G401 (cell line): ENCODE results near the gene ANXA3. TPM values are rescaled to one million over a fixed set of nuclear protein-coding genes. Genes with fewer than 3 reads are reported as not detected.
"Not testable (repeated sequence)": the region's sequence is repeated elsewhere in the genome, so short reads cannot be mapped to it uniquely, and the experiment has no call there.

Source experiments
- DNase-seq: peaks from one replicate; pipeline ENCODE4 v3.0.0-alpha.2; 2015; ENCODE audit warnings: low spot score
- in situ Hi-C: cut with HindIII; loops from 2 replicates; pipeline ENCODE4 v1.10.0; 2016; ENCODE audit warnings: low sequenced_read_pairs, mixed read lengths
- total RNA-seq: library from RNA; depleted of rRNA; stranded (reverse); fragments of >200 nt; shearing (Covaris generic); gene quantifications from 2 replicates; pipeline ENCODE4 v1.2.3, GENCODE V29; 2014

ANXA3 gene
- total RNA-seq, 1 experiment from 2014 or later = not detected

DNA sequence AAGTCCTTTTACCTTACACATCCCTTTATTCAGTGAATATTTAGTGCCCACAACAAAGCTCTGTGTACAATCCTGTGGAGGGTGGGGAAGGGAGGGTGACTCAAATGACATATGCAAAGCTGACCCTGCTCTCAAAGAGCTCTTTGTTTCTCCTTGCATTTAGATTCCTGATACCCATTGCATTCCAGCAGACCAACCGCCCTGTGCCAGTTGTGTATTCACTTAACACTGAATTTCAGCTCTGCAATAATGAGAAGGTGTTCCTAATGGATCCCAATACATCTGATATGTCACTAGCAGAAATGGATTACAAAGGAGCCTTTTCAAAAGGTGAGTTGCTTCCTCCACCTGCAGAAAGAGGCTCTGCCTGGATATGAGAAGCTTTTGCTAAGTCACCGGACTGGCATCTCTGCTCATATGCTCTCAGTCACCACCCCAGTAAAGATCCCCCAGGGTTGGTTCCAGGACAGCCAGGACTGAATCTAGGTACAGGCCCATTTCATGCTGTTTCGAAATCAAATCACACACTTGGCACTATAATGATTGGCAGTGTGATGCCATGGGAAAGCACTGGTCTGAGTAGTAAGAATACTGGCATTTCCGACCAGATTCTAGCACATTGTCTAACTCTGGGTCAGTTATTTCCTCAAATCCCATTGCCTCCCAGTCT, 17.1 kb upstream of the ANXA3 start:
- DNase-seq = no peak
- in situ Hi-C loops = no loop called here

DNA sequence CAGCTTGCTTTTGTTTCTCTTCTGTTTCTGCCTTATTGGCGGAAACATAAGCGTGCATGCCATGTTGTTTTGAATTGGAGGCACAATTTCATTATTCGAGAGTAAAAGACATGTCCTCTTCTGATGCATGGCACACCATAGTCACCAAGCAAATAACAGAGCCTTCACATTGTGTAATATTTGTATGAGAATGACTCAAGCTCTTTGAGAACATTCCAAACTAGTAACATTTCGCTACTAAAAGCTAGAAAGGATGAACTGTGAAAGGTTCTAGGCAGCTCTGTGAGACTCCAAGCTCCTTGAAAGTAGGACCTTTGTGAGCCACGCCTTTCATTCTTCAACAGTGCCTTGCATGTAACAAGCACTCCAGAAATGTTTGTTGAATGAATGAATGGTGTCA, 9.2 kb upstream of the ANXA3 start:
- no peak for DNase-seq
- in situ Hi-C loops = no loop called here

DNA sequence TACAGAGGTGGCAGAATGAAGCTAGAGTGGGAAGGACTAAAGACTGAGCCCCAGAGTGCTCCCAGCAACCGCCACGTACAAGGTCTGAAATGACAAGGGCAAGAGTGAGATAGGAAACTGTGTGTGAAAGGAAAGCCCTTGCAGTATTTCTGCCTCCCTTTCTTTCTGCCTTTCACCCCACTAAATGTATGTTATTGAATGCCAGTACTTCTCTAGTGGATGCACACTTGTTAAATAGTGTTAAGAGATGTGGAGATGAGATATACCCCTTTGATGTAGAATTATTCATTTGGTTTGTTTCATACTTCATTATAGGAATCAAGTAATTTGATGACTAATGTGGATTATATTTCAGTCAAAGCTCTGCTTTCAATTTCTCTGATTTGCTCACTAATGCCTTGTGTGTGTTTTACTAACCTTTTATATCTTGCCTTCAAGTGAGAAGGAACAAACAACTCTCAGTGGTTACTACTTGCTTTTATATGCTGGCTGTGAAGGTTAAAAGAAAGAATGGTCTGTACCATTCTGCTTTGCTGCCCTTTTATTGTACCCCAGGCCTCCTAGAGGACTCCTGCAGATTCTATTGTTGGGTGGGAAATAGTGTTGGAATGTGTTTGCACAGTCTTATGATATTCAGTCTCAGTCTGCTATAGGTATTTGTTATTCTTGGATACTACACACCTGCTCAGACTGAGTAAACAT, 8.0 kb upstream of the ANXA3 start:
- DNase-seq = no peak
- in situ Hi-C loops = no loop called here

DNA sequence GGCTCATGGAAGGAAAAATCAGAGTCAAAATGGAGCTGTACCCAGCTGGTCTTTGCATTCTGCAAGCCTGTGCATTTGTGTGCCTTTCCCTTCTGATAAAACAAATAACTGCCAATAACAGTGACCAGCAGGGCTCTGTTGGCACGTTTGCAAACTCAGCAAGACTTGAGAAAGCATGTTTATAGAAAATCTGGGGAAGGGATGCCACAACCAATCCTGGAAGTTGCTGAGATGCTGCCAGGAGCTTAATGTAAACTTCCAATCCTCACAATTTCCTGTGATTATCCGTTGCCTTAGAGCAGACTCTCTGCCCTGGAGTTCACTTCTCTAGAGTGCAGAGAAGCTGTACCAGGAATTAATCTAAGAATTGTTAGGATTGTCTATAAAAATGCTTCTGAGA, 6.9 kb upstream of the ANXA3 start:
- in situ Hi-C loops = no loop called here
- DNase-seq = no peak

DNA sequence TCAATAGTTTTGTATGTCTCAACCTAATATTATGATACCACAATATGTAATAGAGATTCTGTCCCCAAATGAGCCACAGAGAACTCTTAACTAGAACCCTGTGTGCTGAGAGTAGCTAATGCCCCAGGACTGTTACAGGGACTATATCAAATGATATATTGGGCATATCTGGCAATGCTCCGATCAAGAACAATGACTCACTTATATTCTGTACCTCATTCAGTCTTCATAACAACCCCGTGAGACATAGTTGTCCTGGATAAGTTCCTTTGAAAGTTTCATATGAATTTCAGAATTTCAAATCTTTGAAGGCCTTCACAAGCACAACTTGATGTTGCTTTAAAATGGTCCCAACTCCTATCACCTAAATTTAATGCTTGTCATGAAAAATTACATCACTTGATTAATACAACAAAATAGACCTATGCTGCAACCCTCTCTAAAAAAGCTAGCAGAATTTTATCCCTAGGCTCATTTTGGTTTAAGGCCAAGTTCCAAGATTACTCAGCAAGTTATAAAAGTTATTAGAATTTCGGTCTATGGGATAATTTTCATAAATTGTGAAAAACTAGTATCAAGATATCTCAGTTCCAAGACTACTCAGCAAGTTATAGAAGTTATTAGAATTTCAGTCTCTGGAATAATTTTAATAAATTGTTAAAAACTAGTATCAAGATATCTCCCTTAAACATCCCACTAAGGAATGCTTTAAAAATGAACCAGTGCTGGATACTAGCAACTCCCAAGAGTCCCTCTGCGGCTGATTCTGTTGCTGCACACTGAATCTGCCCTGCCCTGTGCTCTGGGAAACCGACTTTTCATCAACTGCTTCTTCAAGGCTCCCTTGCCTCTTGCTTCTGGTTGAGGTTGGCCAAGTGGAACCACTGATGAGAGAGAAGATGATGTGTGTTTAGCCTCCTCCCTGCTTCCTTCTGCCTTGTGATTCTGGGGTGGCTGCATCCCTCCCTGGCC, 6.0 kb upstream of the ANXA3 start:
- in situ Hi-C loops = no loop called here
- no peak for DNase-seq

DNA sequence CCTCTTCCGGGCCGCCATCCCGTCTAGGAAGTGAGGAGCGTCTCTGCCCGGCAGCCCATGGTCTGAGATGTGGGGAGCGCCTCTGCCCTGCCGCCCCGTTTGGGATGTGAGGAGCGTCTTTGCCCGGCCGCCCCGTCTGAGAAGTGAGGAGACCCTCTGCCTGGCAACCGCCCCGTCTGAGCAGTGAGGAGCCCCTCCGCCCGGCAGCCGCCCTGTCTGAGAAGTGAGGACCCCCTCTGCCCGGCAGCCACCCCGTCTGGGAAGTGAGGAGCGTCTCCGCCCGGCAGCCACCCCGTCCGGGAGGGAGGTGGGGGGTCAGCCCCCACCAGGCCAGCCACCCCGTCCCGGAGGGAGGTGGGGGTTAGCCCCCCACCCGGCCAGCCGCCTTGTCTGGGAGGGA, 3.7 kb upstream of the ANXA3 start:
- in situ Hi-C loops, DNase-seq: not testable (repeated sequence)

DNA sequence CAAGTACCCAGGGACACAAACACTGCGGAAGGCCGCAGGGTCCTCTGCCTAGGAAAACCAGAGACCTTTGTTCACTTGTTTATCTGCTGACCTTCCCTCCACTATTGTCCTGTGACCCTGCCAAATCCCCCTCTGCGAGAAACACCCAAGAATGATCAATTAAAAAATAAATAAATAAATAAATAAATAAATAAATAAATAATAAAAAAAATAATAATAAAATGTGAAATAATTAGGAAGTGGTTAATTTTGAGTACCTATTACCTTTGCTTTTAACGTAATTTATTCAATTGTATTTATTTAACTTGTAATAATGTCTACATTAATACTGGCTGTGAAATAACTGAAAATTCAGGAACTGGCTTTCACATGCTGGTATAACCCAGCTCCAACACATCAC, 2.7 kb upstream of the ANXA3 start:
- in situ Hi-C loops, DNase-seq: not testable (repeated sequence)

DNA sequence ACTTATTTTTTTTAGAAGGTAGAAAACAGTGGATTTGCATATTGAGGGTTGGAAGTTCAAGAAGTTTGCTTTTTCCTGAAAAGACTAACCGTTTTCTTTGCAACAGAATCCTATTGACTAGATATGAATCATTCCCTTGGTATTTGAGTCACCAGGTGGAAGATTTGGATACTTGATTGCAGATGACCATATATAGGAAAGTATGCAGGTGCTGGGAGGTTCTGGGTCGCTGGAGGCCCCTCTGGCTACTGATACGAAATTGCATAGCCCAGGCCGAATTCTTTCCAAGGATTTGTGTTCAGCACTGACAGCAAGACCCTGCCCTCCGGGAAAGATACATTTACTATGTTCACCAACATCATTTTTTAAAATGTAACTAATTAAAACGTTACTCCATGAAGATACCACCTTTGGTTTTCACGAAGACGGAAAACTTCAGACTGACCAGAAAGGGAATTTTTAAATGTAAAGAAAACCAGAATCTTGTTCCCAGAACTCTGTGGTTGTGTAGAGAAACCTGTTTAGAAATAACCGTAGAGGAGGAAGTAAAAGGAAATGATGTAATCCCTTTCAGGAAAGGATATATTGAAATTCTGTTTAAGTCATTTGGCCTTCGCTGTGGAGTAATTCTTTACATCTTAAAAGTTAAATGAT, 946 bp downstream of the ANXA3 start:
- DNase-seq = no peak
- in situ Hi-C loops = no loop called here

DNA sequence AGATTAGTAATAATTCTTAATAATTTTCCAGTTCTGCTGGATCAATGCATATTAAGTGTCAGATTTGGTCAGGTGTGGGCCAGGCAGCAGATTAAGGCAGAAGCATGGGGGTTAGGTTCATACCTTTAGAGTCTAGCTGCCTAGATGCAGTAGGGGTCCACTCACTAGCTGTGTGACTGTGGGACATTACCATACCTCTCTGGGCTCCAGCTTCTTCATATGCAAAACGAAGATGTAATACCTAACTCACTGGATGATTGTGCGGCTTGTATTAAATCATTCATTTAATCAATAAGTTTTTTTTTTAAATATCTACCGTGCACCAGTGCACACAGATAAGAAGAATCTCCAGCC, 1.4 kb downstream of the ANXA3 start:
- in situ Hi-C loops = no loop called here

DNA sequence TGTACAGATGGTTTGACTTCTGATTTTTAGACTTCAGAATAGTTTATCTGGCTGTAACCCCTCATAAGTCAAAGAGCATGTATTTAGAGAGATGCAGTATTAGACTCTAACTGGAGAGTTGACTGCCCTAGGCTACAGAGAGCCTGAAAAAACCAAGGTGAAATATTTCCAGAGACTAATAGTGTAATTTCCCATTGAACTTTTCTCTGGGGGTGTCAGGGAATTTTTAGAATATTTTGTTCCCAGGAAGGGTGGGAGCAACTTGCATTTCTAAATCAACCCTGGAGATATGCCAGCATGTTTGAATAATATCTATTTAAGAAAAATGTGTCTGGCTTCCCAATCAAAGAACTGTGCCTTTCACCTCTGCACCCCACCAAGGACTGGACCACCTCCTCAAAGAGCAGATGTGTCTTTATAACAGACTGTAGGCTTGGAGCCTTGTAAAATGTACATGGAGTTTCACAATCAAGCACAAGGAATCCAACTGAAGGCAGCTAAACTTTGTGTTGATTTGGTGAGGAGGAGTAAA, 2.0 kb downstream of the ANXA3 start:
- in situ Hi-C loops = no loop called here
- DNase-seq = no peak

More for the DNA sequence above, 1.4 kb downstream of the ANXA3 start:
- DNase-seq = no peak

DNA sequence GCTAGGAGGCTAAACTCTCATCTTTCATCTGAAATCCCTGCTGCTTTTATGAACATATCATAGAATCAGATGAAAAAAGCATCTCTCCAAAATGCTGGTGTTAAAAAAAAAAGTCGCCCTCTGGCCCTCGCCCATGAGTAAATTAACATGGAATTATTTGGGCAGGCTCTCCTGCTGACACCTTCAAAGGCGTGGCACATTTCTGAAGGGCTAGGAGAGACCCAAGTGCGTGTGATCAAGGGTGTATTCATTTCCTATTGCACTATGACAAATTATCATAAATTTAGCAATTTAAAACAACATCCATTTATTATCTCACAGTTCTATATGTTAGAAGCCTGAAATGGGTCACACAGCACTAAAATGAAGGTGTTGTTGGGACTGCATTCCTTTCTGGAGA, 5.1 kb downstream of the ANXA3 start:
- in situ Hi-C loops = no loop called here
- no peak for DNase-seq

DNA sequence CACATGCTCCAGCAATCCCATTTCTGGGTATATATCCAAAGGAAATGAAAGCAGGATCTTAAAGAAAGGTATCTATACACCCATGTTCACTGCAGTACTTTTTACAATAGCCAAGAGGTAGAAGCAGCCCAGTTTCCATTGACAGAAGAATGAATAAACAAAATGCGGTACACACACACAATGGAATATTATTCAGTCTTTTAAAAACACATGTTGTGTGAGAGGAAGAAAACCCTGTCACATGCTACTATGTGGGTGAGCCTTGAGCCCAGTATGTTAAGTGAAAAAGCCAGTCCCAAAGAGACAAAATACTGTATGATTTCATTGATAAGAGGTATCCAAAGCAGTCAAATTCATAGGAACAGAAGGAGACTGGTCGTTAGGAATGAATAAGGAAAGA, 6.3 kb downstream of the ANXA3 start:
- no peak for DNase-seq
- in situ Hi-C loops = no loop called here

DNA sequence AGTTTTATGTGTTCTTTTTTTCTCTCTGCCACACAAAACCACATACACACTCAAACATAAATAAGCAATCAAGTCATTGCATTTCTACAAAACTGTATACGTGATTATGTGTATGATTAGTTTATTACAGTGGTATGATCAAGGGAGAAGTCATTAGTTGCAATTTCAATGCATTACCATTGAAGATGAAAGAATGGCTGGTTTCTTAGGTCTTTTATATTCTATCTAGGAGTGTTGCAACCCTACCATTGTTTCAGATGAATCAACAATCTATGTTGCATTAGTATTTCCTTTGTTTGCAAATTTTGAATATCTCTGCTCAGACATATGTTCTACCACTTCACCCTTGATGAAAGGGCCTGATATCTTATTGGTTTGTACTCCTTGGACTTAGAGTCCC, 6.8 kb downstream of the ANXA3 start:
- in situ Hi-C loops = no loop called here
- DNase-seq = no peak

DNA sequence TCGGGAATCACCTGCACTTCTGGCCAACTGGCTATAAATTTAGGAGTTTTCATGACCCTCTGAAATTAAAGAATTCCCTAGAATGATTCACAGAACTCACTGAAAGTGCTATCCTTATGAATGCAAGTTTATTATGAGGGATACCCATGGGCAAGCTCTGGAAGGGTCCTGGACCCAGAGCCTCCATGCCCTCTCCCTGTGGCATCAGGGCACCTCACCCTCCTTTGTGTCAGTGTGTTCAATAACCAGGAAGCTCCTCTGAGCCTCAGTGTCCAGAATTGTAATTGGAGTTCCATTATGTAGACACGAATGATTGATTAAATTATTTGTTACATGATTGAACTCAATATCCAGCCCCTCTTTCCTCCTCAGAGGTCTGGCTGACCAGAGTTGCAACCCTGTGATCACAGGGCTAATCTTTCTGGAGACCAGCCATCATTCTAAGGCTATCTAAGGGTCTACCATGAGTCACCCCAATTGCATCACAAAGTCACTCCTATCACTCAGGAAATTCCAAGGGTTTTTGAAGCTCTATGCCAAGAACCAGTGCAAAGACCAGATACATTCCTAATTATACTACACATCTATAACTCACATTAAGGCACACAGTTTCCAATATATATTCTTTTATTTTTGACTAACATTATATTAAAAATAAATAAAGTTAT, 8.9 kb downstream of the ANXA3 start:
- in situ Hi-C loops = no loop called here
- no peak for DNase-seq

DNA sequence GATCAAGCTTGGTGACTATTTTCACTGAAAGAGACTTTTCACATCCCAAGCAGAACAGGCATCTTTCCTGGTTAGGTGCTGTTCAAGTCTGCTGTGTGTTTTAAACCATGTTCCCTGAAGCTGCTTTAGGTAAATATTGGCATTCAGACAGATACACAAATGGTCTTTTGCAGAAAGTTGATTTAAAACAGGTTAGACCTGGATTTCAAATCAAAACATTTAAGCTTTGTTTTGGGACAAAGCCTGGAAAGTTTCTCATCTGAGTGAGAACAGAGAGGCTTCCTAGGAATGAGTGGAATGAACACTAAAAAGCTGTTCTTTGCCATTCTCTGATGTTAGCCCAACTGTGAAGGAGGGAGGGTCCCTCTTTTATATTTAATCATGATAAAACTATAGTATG, 10.1 kb downstream of the ANXA3 start:
- no peak for DNase-seq
- in situ Hi-C loops = no loop called here

DNA sequence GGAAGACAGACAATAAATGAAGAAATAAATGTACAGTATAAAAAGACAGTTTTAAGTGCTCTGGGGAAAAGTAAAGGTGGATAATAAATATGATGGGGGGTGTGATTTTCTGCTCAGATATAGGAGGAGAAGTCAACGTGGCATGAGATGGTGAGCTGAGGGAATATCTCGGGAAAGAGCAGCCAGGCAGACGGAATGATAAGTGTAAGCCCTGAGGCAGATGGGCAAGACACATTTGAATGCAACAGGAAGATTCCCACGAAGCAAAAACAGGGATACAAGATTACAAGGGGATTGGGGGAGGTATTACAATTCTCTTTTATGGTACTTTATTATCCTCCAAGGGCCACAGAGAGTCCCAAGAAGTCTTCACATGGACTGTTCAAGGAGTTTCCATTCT, 11.1 kb downstream of the ANXA3 start:
- in situ Hi-C loops = no loop called here
- no peak for DNase-seq

DNA sequence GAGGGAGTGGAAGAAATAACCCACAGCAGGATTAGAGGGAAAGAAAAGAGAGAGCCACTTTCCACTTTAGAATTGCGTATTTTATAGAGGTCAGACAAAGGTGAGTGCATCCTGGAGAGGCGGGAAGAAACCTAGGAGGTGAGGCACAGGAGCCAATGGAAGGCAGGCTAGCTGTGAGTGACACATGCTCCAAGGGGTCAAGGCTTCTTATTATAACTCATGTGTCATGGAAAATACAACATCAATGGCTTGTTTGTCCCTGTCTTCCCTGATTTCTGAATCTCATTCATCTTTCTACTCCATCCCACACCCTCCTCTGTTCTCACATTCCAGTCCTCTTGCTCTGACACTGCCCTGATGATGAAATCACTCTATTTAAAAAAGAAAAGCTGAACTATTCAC, 14.4 kb downstream of the ANXA3 start:
- no peak for DNase-seq
- in situ Hi-C loops = no loop called here

DNA sequence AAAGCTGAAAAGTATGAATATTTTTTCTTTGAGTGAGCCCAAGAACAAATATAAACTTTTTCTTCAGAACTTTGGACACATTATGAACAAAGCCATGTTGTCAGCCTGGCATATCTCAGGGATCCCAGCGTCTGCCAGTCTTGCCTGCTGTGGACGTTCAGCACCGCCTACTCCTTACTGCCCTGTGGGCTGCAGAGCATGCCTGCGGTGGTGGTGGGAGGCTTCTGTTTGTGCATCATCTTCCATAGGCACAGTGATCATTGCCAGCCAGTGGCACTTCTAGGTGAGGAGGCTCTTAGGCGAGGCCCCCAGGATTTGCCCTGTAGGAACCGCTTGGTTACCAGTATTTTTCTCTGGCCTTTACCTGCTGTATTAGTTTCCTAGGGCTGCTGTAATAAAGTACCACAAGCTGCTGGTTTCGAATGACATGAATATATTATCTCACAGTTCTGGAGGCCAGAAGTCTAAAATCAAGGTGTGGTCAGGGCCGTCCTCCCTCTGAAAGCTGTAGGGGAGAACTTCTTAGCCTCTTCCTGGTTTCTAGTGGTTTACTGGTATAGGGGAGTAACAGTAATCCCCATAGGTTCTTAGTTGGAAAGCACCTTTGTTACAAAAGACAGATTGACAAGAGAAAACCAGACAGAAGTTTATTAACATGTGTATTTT, 15.4 kb downstream of the ANXA3 start:
- DNase-seq = no peak
- in situ Hi-C loops = no loop called here
